Neural crest cell (in vitro differentiated cells): Measurements from ENCODE around the gene CTIF. TPM values are rescaled to one million over a fixed set of nuclear protein-coding genes. Genes with fewer than 3 reads are reported as not detected.

Experiments used
- DNase-seq: peaks from one replicate; pipeline ENCODE4 v3.0.0; 2021; ENCODE audit warnings: low read depth, mixed read lengths, low spot score
- H3K27ac Mint-ChIP-seq: one replicate; pipeline ENCODE4 v1.8.0; 2021; ENCODE audit warnings: mild to moderate bottlenecking, mixed read lengths; ENCODE audit not compliant: unreplicated experiment
- H3K27me3 Mint-ChIP-seq: 2 replicates; pipeline ENCODE4 v1.8.0; 2021; ENCODE audit warnings: low read depth, mild to moderate bottlenecking, mixed read lengths
- H3K36me3 Mint-ChIP-seq: 2 replicates; pipeline ENCODE4 v1.8.0; 2021; ENCODE audit warnings: low read depth, mild to moderate bottlenecking, mixed read lengths
- H3K4me1 Mint-ChIP-seq: 2 replicates; pipeline ENCODE4 v1.8.0; 2021; ENCODE audit warnings: mixed read lengths
- H3K4me3 Mint-ChIP-seq: one replicate; pipeline ENCODE4 v1.8.0; 2021; ENCODE audit warnings: mild to moderate bottlenecking, mixed read lengths
- H3K9me3 Mint-ChIP-seq: 2 replicates; pipeline ENCODE4 v1.8.0; 2021; ENCODE audit warnings: mixed read lengths
- total RNA-seq: library from RNA; stranded (reverse); gene quantifications from 2 replicates; pipeline ENCODE4 v1.2.1, GENCODE V29; 2021
- TF ChIP-seq, protein P1 (sequence below): fragments of 200-600 bp; sonication (generic); conservative IDR thresholded peaks from 2 replicates; pipeline ENCODE4 v1.5.0; 2021; ENCODE audit warnings: antibody characterized with exemption, mild to moderate bottlenecking

The CTIF gene
- total RNA-seq, 1 donor from 2014 or later, result 52.6 TPM

DNA sequence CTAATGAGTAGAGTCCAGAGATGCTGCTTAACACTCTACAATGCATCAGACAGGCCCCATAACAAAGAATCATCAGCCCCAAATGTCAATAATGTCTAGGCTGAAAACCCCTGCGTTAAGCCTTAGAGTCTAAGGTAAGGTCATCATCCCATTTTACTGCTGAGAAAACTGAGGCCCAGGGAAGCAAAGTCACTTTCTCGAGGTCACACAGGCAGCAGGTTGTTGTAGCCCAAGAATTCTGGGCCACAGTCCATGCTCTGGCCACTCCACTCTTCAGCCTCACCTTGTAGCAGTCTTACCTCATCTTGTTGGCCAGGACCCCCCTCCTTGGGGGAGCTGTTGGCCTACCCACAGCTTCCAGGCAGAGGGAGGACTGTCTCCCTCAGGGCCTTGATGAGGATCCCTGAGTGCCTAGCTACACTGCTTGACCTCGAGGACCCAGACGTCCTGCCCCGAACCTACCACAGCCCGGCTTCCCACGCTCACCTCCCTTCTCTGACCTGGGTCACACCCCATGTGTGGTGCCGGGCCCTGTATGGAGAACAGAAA lies 357.6 kb downstream of the CTIF start:
- peaks cover 3% of the 10 kb centered on the region for H3K9me3 Mint-ChIP-seq
- peak overlapping the region; percentile 15 for H3K27ac Mint-ChIP-seq
- TF ChIP-seq, protein P1, sequence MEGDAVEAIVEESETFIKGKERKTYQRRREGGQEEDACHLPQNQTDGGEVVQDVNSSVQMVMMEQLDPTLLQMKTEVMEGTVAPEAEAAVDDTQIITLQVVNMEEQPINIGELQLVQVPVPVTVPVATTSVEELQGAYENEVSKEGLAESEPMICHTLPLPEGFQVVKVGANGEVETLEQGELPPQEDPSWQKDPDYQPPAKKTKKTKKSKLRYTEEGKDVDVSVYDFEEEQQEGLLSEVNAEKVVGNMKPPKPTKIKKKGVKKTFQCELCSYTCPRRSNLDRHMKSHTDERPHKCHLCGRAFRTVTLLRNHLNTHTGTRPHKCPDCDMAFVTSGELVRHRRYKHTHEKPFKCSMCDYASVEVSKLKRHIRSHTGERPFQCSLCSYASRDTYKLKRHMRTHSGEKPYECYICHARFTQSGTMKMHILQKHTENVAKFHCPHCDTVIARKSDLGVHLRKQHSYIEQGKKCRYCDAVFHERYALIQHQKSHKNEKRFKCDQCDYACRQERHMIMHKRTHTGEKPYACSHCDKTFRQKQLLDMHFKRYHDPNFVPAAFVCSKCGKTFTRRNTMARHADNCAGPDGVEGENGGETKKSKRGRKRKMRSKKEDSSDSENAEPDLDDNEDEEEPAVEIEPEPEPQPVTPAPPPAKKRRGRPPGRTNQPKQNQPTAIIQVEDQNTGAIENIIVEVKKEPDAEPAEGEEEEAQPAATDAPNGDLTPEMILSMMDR, result no peak
- peaks cover 27% of the 10 kb centered on the region for H3K4me1 Mint-ChIP-seq
- DNase-seq, result no peak
- H3K27me3 Mint-ChIP-seq, result no peaks in the 10 kb centered on the region
- H3K36me3 Mint-ChIP-seq, result no peaks in the 10 kb centered on the region
- H3K4me3 Mint-ChIP-seq, result no peak overlapping the region

DNA sequence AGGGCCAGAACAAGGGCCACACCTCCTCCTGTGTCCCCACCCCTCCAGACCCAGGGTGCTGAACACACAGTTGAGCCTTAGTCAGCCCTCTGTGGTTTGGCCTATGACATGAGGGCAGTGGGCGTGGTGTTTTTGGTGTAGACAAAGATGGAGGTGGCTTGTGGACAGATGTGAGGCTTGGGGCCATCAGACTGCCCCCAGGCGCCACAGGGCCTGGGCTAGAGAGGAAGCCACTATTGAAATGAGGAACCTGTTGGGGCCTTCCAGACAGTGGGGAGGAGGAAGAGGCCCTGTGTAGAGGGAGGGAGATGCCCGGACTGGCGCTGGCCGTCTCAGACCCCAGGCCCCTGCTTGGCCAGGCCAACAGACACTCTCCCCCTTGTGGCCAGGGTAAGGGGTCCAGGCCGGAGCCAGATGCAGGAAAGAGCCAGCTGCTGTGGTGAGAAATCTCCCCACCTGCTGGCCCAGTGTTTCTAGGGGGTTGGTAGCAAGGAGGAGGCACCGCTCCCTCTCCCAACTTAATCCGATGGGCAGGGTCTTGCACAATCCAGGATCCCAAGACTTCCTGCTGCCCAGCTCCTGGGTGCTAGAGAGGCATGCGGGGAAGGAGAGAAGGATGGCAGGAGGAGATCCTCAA lies 358.2 kb downstream of the CTIF start:
- H3K4me1 Mint-ChIP-seq, result peaks cover 27% of the 10 kb centered on the region
- peaks cover 3% of the 10 kb centered on the region for H3K9me3 Mint-ChIP-seq
- TF ChIP-seq, protein P1, result no peak
- H3K27me3 Mint-ChIP-seq, result no peaks in the 10 kb centered on the region
- H3K4me3 Mint-ChIP-seq, result no peak overlapping the region
- H3K36me3 Mint-ChIP-seq, result no peaks in the 10 kb centered on the region
- H3K27ac Mint-ChIP-seq, result peak overlapping the region; percentile 15
- DNase-seq, result no peak

DNA sequence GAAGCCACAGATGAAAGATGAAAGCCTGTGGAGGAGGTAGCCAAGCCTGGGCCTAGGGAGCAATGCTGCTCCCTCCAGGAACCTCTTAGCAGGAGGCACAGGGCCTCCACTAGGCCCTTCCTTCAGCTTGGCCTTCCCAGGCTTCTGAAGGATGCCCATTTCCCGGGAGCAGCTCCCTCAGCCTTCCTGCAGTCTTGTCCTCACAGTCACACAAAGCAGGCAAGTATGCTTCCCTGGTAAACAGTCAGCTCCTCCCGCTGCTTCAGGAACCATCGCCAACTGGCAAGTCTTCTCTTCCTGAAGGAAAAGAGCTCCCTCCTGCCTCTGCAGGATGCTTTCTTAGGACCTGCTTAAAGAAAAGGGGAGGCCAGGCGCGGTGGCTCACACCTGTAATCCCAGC lies 358.7 kb downstream of the CTIF start:
- no peak overlapping the region for H3K27ac Mint-ChIP-seq

DNA sequence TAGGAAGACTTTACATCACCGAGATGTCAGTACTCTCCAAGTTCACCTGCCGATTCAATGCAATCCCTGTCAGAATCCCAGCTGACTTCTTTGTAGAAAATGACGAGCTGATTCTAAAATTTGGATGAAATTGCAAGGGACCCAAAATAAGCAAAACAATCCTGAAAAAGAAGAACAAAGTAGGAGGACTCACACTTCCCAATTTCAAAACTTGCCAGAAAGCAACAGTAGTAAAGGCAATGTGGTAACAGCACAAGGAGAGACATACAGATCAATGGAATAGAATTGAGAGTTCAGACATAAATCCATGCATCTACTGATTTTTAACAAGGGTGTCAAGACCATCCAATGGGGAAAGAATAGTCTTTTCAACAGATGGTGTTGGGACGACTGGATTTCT lies 359.7 kb downstream of the CTIF start:
- H3K27me3 Mint-ChIP-seq, result no peaks in the 10 kb centered on the region
- H3K9me3 Mint-ChIP-seq, result peaks cover 3% of the 10 kb centered on the region
- H3K4me1 Mint-ChIP-seq, result peaks cover 17% of the 10 kb centered on the region
- no peak overlapping the region for H3K4me3 Mint-ChIP-seq
- TF ChIP-seq, protein P1, result no peak
- DNase-seq, result no peak
- no peak overlapping the region for H3K27ac Mint-ChIP-seq
- no peaks in the 10 kb centered on the region for H3K36me3 Mint-ChIP-seq

More for the DNA sequence above, 358.7 kb downstream of the CTIF start:
- no peak for DNase-seq
- peaks cover 27% of the 10 kb centered on the region for H3K4me1 Mint-ChIP-seq
- H3K27me3 Mint-ChIP-seq, result no peaks in the 10 kb centered on the region
- TF ChIP-seq, protein P1, result no peak
- peaks cover 3% of the 10 kb centered on the region for H3K9me3 Mint-ChIP-seq
- no peaks in the 10 kb centered on the region for H3K36me3 Mint-ChIP-seq
- no peak overlapping the region for H3K4me3 Mint-ChIP-seq

DNA sequence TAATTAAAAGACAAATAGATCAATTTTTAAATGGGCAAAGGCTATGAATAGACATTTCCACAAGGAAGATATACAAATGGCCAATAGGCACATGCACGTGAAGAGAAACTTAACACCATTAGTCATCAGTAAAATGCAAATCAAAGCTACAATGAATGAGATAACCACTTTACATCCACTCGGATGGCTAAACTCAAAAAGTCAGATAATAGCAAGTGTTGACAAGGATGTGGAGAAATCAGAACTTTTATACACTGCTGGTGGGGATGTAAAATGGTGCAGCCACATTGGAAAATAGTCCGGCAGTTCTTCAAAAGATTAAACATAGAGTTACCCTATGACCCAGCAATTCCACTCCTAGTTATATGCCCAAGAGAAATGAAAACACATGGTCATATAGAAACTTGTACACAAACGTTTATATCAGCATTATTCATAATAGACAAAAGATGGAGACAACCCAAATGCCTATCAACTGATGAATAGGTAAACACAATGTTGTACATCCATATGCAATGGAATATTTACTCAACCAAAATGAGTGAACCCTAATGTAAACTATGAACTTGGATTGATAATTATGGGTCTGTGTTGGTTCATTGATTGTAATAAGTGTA lies 360.8 kb downstream of the CTIF start:
- peaks cover 2% of the 10 kb centered on the region for H3K36me3 Mint-ChIP-seq
- peaks cover 15% of the 10 kb centered on the region for H3K4me1 Mint-ChIP-seq
- no peak overlapping the region for H3K27ac Mint-ChIP-seq
- H3K27me3 Mint-ChIP-seq, result no peaks in the 10 kb centered on the region
- TF ChIP-seq, protein P1, result no peak
- no peak for DNase-seq
- H3K4me3 Mint-ChIP-seq, result no peak overlapping the region
- peaks cover 11% of the 10 kb centered on the region for H3K9me3 Mint-ChIP-seq
